Kidney (tissue), 14 donors: ENCODE results near the gene CHRNA7. TPM values are rescaled to one million over a fixed set of nuclear protein-coding genes. Genes with fewer than 3 reads are reported as not detected.
"Not testable (repeated sequence)": the region's sequence is repeated elsewhere in the genome, so short reads cannot be mapped to it uniquely, and the experiment has no call there.

Experiments
- DNase-seq, 5 donors: peaks; one replicate each; pipeline ENCODE4 v3.0.0-alpha.2; 2013 to 2020
- FAIRE-seq: peaks from 2 replicates; lab custom pipeline; 2012; peaks lifted over from hg19 to GRCh38; lab: Jason Lieb, UNC
- H3K27ac ChIP-seq, 2 donors: one replicate each; pipeline ENCODE4 v1.7.0; 2013; ENCODE audit warnings: low read depth in 2 of 2, low read length in 2 of 2, inconsistent platforms in 1 of 2
- H3K27me3 ChIP-seq: one replicate; pipeline ENCODE4 v1.7.1; 2013; ENCODE audit warnings: low read length, inconsistent platforms; ENCODE audit not compliant: control insufficient read depth, insufficient read depth
- H3K36me3 ChIP-seq, 3 donors: one replicate each; pipeline versions ENCODE4 v1.7.0 to v1.7.1; 2013; ENCODE audit warnings: low read length in 3 of 3, control low read depth in 1 of 3, inconsistent platforms in 1 of 3; ENCODE audit not compliant: insufficient read depth in 3 of 3, control insufficient read depth in 2 of 3
- H3K4me1 ChIP-seq, 3 donors: one replicate each; pipeline versions ENCODE4 v1.7.0 to v1.7.1; 2013; ENCODE audit warnings: low read length in 3 of 3, inconsistent platforms in 1 of 3, low read depth in 1 of 3; ENCODE audit not compliant: control insufficient read depth in 2 of 3, insufficient read depth in 2 of 3
- H3K4me3 ChIP-seq, 3 donors: one replicate each; pipeline versions ENCODE4 v1.7.0 to v1.8.1; 2013; ENCODE audit warnings: low read length in 3 of 3, control low read depth in 1 of 3, inconsistent platforms in 1 of 3
- H3K9ac ChIP-seq, 3 donors: one replicate each; pipeline versions ENCODE4 v1.7.0 to v1.7.1; 2013; ENCODE audit warnings: low read length in 3 of 3, control low read depth in 1 of 3, inconsistent platforms in 1 of 3
- H3K9me3 ChIP-seq, 3 donors: one replicate each; pipeline versions ENCODE4 v1.7.0 to v1.7.1; 2013; ENCODE audit warnings: low read length in 3 of 3, control low read depth in 1 of 3, inconsistent platforms in 1 of 3; ENCODE audit not compliant: control insufficient read depth in 2 of 3, insufficient read depth in 1 of 3
- CTCF ChIP-seq: IDR thresholded peaks from 3 replicates; pipeline ENCODE4 v1.5.1; 2012; ENCODE audit warnings: mild to moderate bottlenecking, moderate library complexity, borderline replicate concordance; ENCODE audit not compliant: insufficient read depth; ENCODE audit errors: extremely low read depth
- intact Hi-C: fragments of 100-400 bp; cut with DNase I; formaldehyde crosslinking; loops from one replicate; pipeline ENCODE4 v1.11.1; 2022
- polyA plus RNA-seq: library from polyadenylated mRNA; stranded (reverse); fragments of 350-450 nt; fragmentation: Illumina TruSeq; extraction: RNeasy Lipid Tissue Mini Kit (QIAGEN cat#74804); gene quantifications from one replicate; pipeline ENCODE4 v1.2.3, GENCODE V29; 2014; ENCODE audit warnings: low read depth, low replicate concordance; ENCODE audit not compliant: insufficient read depth
- total RNA-seq: library from RNA; stranded (reverse); fragmentation: NEBNext Ultra II Directional; extraction: Animal tissue kit (Norgen Biotek cat#: 25700); gene quantifications from one replicate; pipeline ENCODE4 v1.2.1, GENCODE V29; 2021
- donor health status: control.
- donor health status: control.
- donor health status: control.
- donor health status: control.
- donor health status: control.
- donor health status: DM: yes; HTN: yes; CAD: no.
- donor health status: Normal renal cell carcinoma (clear cell type).

The CHRNA7 gene
- total and polyA plus RNA-seq, 2 donors from 2014 or later, result 0.80 to 1.6 TPM

- no peak overlapping the region for H3K4me3 ChIP-seq
- no peaks in the 10 kb centered on the region for H3K36me3 ChIP-seq
- DNase-seq (no peak), FAIRE-seq (no peak)
- no peaks in the 10 kb centered on the region for H3K4me1 ChIP-seq
- no peaks in the 10 kb centered on the region for H3K9me3 ChIP-seq
- H3K9ac ChIP-seq, result no peak overlapping the region
- TF ChIP-seq CTCF, result no peak
- no peaks in the 10 kb centered on the region for H3K27me3 ChIP-seq
- no peak overlapping the region for H3K27ac ChIP-seq
- intact Hi-C loops, result no loop called here
Observed at GRCh38 chr15:32152574-32152973, 122.3 kb downstream of the CHRNA7 start.

DNA sequence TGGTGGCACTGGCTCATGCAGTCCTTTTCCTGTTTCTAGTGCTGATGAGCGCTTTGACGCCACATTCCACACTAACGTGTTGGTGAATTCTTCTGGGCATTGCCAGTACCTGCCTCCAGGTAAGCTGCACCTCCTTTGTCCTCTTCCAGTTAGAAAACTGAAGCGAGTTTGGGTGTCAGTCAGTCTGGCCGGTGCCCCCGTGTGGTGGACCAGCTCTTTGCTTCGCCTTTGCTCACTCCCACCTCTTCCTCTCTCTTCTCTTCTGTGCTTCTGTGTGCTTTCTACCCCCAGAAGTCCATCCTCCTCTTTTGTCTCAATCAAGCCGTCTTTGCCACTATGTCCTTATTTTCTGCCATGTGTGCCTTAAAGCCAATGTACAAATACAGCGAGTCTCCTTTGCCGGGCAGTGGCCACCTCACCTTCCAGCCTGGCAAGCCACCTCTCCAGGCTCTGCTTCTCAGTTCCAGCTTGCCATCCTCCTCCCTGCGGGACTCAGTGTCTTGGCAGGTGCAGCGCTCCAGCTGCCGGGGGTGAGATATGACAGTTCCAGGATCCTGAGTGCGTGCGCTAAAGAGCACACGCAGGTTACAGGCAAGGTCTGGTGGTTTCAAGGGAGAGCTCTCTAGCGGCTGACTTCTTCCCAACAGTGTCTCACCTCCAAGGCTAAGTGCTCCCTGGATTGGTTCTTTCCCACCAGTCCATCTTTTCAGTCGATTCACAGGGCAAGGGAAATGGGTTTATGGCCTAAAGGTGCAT, 123.7 kb downstream of the CHRNA7 start:
- FAIRE-seq, intact Hi-C loops: not testable (repeated sequence)

DNA sequence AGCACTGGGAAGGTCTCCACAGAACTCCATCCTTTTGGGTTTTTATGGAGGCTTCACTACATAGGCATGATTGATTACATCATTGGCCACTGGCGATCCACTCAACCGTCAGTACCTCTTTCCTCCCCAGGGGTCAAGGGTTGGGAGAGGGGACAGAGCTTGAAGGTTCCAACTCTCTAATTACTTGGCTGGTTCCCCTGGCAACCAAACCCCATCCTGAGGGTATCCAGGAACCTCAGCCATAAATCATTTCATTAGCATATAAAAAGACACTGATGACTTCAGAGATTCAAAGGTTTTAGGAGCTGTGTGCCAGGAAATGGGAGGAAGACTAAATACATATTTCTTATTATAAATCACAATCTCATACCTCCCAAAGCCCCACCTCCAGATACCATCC, 131.8 kb downstream of the CHRNA7 start:
- H3K9ac ChIP-seq, H3K27me3 ChIP-seq, H3K27ac ChIP-seq, H3K4me3 ChIP-seq, intact Hi-C loops, FAIRE-seq, H3K4me1 ChIP-seq, H3K9me3 ChIP-seq, H3K36me3 ChIP-seq, DNase-seq: not testable (repeated sequence)

More for the DNA sequence above, 123.7 kb downstream of the CHRNA7 start:
- H3K9ac ChIP-seq, H3K27ac ChIP-seq, DNase-seq, H3K27me3 ChIP-seq, H3K4me1 ChIP-seq, H3K9me3 ChIP-seq, H3K4me3 ChIP-seq, H3K36me3 ChIP-seq: not testable (repeated sequence)

GRCh38 chr15:32164065-32164464, 133.8 kb downstream of the CHRNA7 start:
- H3K9me3 ChIP-seq, H3K4me3 ChIP-seq, H3K36me3 ChIP-seq, H3K27me3 ChIP-seq, intact Hi-C loops, H3K4me1 ChIP-seq, H3K27ac ChIP-seq, DNase-seq, H3K9ac ChIP-seq, FAIRE-seq: not testable (repeated sequence)

DNA sequence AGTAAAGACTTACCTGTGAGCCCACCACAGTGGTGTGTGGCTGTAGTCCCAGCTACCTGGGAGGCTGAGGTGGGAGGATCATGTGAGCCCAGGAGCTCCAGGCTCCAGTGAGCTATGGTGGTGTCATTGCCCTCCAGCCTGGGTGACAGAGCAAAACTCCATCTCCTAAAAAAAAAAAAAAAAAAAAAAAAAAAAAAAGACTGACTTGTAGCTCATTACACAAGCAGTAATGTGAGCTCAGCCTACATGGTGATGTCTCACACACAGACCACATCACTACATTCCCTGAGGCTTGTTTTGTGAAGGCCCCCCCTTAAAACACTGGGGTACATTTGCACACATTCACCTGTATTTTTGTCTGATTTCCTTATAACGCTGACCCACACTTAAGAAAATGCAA, 134.4 kb downstream of the CHRNA7 start:
- H3K27ac ChIP-seq, DNase-seq, H3K9ac ChIP-seq, H3K4me1 ChIP-seq, H3K9me3 ChIP-seq, H3K36me3 ChIP-seq, H3K27me3 ChIP-seq, FAIRE-seq, H3K4me3 ChIP-seq, intact Hi-C loops: not testable (repeated sequence)

- H3K4me3 ChIP-seq, H3K27ac ChIP-seq, H3K27me3 ChIP-seq, H3K9ac ChIP-seq, H3K36me3 ChIP-seq, H3K9me3 ChIP-seq, DNase-seq, FAIRE-seq, intact Hi-C loops, H3K4me1 ChIP-seq: not testable (repeated sequence)
Observed at GRCh38 chr15:32165775-32166174, 135.5 kb downstream of the CHRNA7 start.

GRCh38 chr15:32166270-32166669, 136.0 kb downstream of the CHRNA7 start:
- H3K27ac ChIP-seq, intact Hi-C loops, H3K9ac ChIP-seq, DNase-seq, H3K4me3 ChIP-seq, H3K9me3 ChIP-seq, H3K36me3 ChIP-seq, FAIRE-seq, H3K4me1 ChIP-seq, H3K27me3 ChIP-seq: not testable (repeated sequence)
